ENCODE measurements around the gene CYGB. TPM values are rescaled to one million over a fixed set of nuclear protein-coding genes. Genes with fewer than 3 reads are reported as not detected.

Gene CYGB
- total and polyA plus RNA-seq, 9 of the 15 experiments (the other 6 are each of a cell fraction or from before 2014, with no cell fraction given) = 0.08 to 0.95 (median 0.18) TPM; not detected in 5

GRCh38 chr17:76562734-76563148 is 25.2 kb upstream of the CYGB start (continued):
- TF ChIP-seq GTF2B (IDR thresholded peaks at IDR 0.05; ENCODE audit: extremely low read depth, insufficient read length) = no peak
- TF ChIP-seq PHF8 (IDR thresholded peaks at IDR 0.05; ENCODE audit: borderline replicate concordance, low read length) = no peak
- TF ChIP-seq CXXC5 (CRISPR knock-in tag; IDR thresholded peaks at IDR 0.05) = 0 out of 2 replicates have a peak, but pooled peaks have one; percentile 16
- TF ChIP-seq UBTF (IDR thresholded peaks at IDR 0.05; ENCODE audit: borderline replicate concordance in 1 of 2, low read depth in 2 of 2, low read length in 2 of 2) = no peak
- peak; percentile 84 for TF ChIP-seq DPF2 (IDR thresholded peaks at IDR 0.05)
- no peak for TF ChIP-seq MYBL2 (IDR thresholded peaks at IDR 0.05; ENCODE audit: low read depth)
- no peak for TF ChIP-seq MYBL2 (CRISPR knock-in tag; IDR thresholded peaks at IDR 0.05; ENCODE audit: borderline replicate concordance)
- TF ChIP-seq PCBP2 (IDR thresholded peaks at IDR 0.05; ENCODE audit: low read depth, low read length, poor library complexity, severe bottlenecking) = no peak
- TF ChIP-seq CEBPG (CRISPR knock-in tag; IDR thresholded peaks at IDR 0.05) = no peak
- TF ChIP-seq CEBPG (tag; conservative IDR thresholded peaks at IDR 0.05 in 1 of 2, IDR thresholded peaks at IDR 0.05 in 1 of 2) = 0 out of 4 replicates have a peak, but pooled peaks of 1 of the 2 experiments have one; percentile 4
- peak; percentile 94 for TF ChIP-seq FOSL1 (tag; conservative IDR thresholded peaks at IDR 0.05)
- peak; percentile 89 for TF ChIP-seq ZNF592 (IDR thresholded peaks at IDR 0.05)
- TF ChIP-seq CBFA2T3 (IDR thresholded peaks at IDR 0.05) = peak; percentile 62
- no peak for TF ChIP-seq ZBTB43 (CRISPR knock-in tag; IDR thresholded peaks at IDR 0.05)
- no peak for TF ChIP-seq RBM22 (IDR thresholded peaks at IDR 0.05; ENCODE audit: low read depth, low read length, poor library complexity, severe bottlenecking)
- TF ChIP-seq ASH1L (IDR thresholded peaks at IDR 0.05; ENCODE audit: borderline replicate concordance, low read depth, partially characterized antibody) = no peak
- TF ChIP-seq E2F6 (IDR thresholded peaks at IDR 0.05; ENCODE audit: borderline replicate concordance in 1 of 2, extremely low read depth in 1 of 2, insufficient read depth in 1 of 2, insufficient read length in 1 of 2, low read depth in 1 of 2, low read length in 1 of 2, poor library complexity in 1 of 2, severe bottlenecking in 1 of 2) = peak in 1 of 2 experiments; percentile 74
- TF ChIP-seq EP400 (IDR thresholded peaks at IDR 0.05) = peak; percentile 56; the same call in 1 of the 2 replicates

All from K562 (cell line).